Panc1 (cell line): ENCODE data around the gene EDEM1. TPM values are rescaled to one million over a fixed set of nuclear protein-coding genes. Genes with fewer than 3 reads are reported as not detected.

Experiments used
- ATAC-seq: fragments of 200-7000 bp; cut with Tn5 transposase; 2 replicates; pipeline ENCODE4 v1.9.1; 2020; ENCODE audit warnings: mild to moderate bottlenecking, moderate library complexity
- BruUV-seq: library from RNA; stranded (reverse); fragments of 400-500 nt; replicated peaks from 2 replicates; lab custom pipeline; 2021; lab: Mats Ljungman, UMichigan
- CTCF ChIA-PET: fragments of 300-600 bp; sonication (Branson Sonifier 250); formaldehyde crosslinking; loops from one replicate; lab custom pipeline; 2022; ENCODE audit warnings: antibody characterized with exemption; lab: Charles Lee
- POLR2A ChIA-PET: fragments of 300-600 bp; sonication (Branson Sonifier 250); formaldehyde crosslinking; loops from one replicate; lab custom pipeline; 2022; ENCODE audit warnings: antibody characterized with exemption; lab: Charles Lee
- DNase-seq: peaks from one replicate; pipeline ENCODE4 v3.0.0-alpha.2; 2010; ENCODE audit warnings: low read depth, low spot score
- H3K27ac ChIP-seq: 2 replicates; pipeline ENCODE4 v1.5.1; 2011; ENCODE audit warnings: mild to moderate bottlenecking, low read length, inconsistent platforms
- H3K27me3 ChIP-seq: fragments of 200-500 bp; sonication (Bioruptor generic); 2 replicates; pipeline ENCODE4 v1.6.0; 2014; ENCODE audit warnings: low read length, inconsistent platforms; ENCODE audit not compliant: control insufficient read depth, insufficient read depth
- H3K36me3 ChIP-seq: fragments of 200-500 bp; sonication (Bioruptor generic); 2 replicates; pipeline ENCODE4 v1.5.1; 2014; ENCODE audit warnings: inconsistent platforms, mild to moderate bottlenecking, low read length, moderate library complexity; ENCODE audit not compliant: control insufficient read depth, insufficient read depth
- H3K4me1 ChIP-seq: 2 replicates; pipeline ENCODE4 v1.5.1; 2011; ENCODE audit warnings: inconsistent platforms, mild to moderate bottlenecking, low read length, moderate library complexity; ENCODE audit not compliant: control insufficient read depth, insufficient read depth
- H3K4me3 ChIP-seq, 2 experiments: 2 replicates each; pipeline ENCODE4 v1.5.1; 2011 to 2012; ENCODE audit warnings: low read depth in 2 of 2, low read length in 2 of 2, mild to moderate bottlenecking in 2 of 2, inconsistent platforms in 1 of 2, moderate library complexity in 1 of 2
- H3K9me3 ChIP-seq: fragments of 200-500 bp; sonication (Bioruptor generic); 2 replicates; pipeline ENCODE4 v1.5.1; 2014; ENCODE audit warnings: low read depth, mild to moderate bottlenecking, inconsistent platforms, low read length, moderate library complexity; ENCODE audit not compliant: control insufficient read depth, insufficient read depth
- POLR2AphosphoS5 ChIP-seq: IDR thresholded peaks from 2 replicates; pipeline ENCODE4 v1.6.1; 2012; ENCODE audit warnings: mild to moderate bottlenecking, low read depth, low read length, moderate library complexity
- SIN3A ChIP-seq: IDR thresholded peaks from 2 replicates; pipeline ENCODE4 v1.6.1; 2012; ENCODE audit warnings: low read depth, mild to moderate bottlenecking, low read length, moderate library complexity, borderline replicate concordance; ENCODE audit not compliant: insufficient read depth
- TCF7L2 ChIP-seq: IDR thresholded peaks from 2 replicates; pipeline ENCODE4 v1.6.1; 2011; ENCODE audit warnings: mild to moderate bottlenecking, low read depth, low read length, inconsistent platforms
- in situ Hi-C: cut with HindIII; loops from 2 replicates; pipeline ENCODE4 v1.10.0; 2016; ENCODE audit warnings: low sequenced_read_pairs, low pct_unique_long_range_greater_than_20kb
- intact Hi-C: fragments of 100-400 bp; cut with micrococcal nuclease; formaldehyde crosslinking; loops from one replicate; pipeline ENCODE4 v1.10.0; 2022; ENCODE audit not compliant: unreplicated experiment
- total RNA-seq: library from RNA; stranded (reverse); gene quantifications from one replicate; pipeline ENCODE4 v1.2.1, GENCODE V29; 2021; ENCODE audit not compliant: unreplicated experiment
- TF ChIP-seq, protein P1 (sequence below), 2 experiments: IDR thresholded peaks; 2 replicates each; pipeline ENCODE4 v1.6.1; 2011 to 2012; ENCODE audit warnings: low read depth in 2 of 2, control low read depth in 1 of 2, low read length in 1 of 2, mild to moderate bottlenecking in 1 of 2, moderate library complexity in 1 of 2; ENCODE audit not compliant: insufficient read depth in 1 of 2
- TF ChIP-seq, protein P2 (sequence below): fragments of 450-650 bp; IDR thresholded peaks from 2 replicates; pipeline ENCODE4 v1.5.1; 2017; ENCODE audit warnings: mild to moderate bottlenecking

The EDEM1 gene
- total RNA-seq, 1 experiment from 2014 or later, result 44.6 TPM

DNA sequence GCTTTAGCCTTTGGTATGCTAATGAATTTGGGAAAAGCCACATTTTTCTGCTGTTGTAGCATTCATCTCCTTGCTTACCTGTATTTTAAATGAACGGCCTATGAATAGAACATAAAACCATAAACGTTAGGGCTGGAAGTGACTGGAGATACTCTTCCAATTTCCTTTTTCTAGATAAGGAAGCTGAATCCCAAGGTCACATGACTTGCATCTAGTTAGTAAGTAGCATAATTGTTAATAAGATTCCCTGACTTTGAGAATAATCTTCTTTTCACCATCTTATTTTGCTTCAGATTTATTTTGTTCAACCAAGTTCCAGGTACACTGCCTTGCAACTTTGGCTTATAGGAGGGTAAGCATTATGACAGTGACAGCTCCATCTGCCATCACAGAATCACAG lies 20.7 kb upstream of the EDEM1 start:
- CTCF ChIA-PET, result no interaction called here
- intact Hi-C loops, result no loop called here
- no peak overlapping the region for H3K27ac ChIP-seq
- H3K36me3 ChIP-seq, result no peaks in the 10 kb centered on the region; the same call in 1 of the 2 replicates
- POLR2A ChIA-PET, result no interaction called here
- no peak overlapping the region for H3K4me3 ChIP-seq
- H3K9me3 ChIP-seq, result no peaks in the 10 kb centered on the region
- no peaks in the 10 kb centered on the region for H3K27me3 ChIP-seq
- no TSS peak for BruUV-seq
- ATAC-seq (no peak), DNase-seq (no peak)
- in situ Hi-C loops, result no loop called here
- peaks cover 3% of the 10 kb centered on the region for H3K4me1 ChIP-seq
- TF ChIP-seq POLR2AphosphoS5 (no peak), TCF7L2 (no peak)

DNA sequence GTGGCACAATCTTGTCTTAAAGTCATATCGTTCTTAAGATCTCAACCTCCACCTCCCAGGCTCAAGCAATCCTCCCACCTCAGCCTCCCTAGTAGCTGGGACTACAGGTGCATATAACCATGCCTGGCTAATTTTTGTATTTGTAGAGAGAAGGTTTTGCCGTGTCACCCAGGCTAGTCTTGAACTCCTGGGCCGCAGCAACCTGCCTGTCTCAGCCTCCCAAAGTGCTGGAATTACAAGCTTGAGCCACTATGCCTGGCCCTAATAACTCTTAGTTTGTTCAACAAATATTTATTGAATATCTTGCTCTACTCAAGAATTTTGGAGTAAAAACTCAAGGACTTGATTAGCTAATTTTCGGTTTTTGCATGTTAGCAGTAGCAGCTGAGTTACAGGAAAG lies 19.4 kb upstream of the EDEM1 start:
- H3K4me1 ChIP-seq, result no peaks in the 10 kb centered on the region; the same call in 1 of the 2 replicates
- ATAC-seq, result no peak
- TF ChIP-seq SIN3A, result no peak
- TF ChIP-seq TCF7L2, result no peak
- TF ChIP-seq, protein P1, sequence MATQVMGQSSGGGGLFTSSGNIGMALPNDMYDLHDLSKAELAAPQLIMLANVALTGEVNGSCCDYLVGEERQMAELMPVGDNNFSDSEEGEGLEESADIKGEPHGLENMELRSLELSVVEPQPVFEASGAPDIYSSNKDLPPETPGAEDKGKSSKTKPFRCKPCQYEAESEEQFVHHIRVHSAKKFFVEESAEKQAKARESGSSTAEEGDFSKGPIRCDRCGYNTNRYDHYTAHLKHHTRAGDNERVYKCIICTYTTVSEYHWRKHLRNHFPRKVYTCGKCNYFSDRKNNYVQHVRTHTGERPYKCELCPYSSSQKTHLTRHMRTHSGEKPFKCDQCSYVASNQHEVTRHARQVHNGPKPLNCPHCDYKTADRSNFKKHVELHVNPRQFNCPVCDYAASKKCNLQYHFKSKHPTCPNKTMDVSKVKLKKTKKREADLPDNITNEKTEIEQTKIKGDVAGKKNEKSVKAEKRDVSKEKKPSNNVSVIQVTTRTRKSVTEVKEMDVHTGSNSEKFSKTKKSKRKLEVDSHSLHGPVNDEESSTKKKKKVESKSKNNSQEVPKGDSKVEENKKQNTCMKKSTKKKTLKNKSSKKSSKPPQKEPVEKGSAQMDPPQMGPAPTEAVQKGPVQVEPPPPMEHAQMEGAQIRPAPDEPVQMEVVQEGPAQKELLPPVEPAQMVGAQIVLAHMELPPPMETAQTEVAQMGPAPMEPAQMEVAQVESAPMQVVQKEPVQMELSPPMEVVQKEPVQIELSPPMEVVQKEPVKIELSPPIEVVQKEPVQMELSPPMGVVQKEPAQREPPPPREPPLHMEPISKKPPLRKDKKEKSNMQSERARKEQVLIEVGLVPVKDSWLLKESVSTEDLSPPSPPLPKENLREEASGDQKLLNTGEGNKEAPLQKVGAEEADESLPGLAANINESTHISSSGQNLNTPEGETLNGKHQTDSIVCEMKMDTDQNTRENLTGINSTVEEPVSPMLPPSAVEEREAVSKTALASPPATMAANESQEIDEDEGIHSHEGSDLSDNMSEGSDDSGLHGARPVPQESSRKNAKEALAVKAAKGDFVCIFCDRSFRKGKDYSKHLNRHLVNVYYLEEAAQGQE (IDR thresholded peaks at IDR 0.05; ENCODE audit: insufficient read depth in 1 of 2, low read depth in 2 of 2, low read length in 1 of 2), result no peak
- TF ChIP-seq POLR2AphosphoS5, result no peak
- TF ChIP-seq, protein P2, sequence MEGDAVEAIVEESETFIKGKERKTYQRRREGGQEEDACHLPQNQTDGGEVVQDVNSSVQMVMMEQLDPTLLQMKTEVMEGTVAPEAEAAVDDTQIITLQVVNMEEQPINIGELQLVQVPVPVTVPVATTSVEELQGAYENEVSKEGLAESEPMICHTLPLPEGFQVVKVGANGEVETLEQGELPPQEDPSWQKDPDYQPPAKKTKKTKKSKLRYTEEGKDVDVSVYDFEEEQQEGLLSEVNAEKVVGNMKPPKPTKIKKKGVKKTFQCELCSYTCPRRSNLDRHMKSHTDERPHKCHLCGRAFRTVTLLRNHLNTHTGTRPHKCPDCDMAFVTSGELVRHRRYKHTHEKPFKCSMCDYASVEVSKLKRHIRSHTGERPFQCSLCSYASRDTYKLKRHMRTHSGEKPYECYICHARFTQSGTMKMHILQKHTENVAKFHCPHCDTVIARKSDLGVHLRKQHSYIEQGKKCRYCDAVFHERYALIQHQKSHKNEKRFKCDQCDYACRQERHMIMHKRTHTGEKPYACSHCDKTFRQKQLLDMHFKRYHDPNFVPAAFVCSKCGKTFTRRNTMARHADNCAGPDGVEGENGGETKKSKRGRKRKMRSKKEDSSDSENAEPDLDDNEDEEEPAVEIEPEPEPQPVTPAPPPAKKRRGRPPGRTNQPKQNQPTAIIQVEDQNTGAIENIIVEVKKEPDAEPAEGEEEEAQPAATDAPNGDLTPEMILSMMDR, result no peak
- BruUV-seq, result no TSS peak
- intact Hi-C loops (no loop called here), in situ Hi-C loops (no loop called here)
- POLR2A ChIA-PET, result no interaction called here
- no peak for DNase-seq
- peaks cover 8% of the 10 kb centered on the region; the same call in 1 of the 2 replicates for H3K36me3 ChIP-seq
- H3K27ac ChIP-seq, result no peak overlapping the region
- CTCF ChIA-PET, result no interaction called here
- H3K27me3 ChIP-seq, result no peaks in the 10 kb centered on the region
- H3K9me3 ChIP-seq, result no peaks in the 10 kb centered on the region
- no peak overlapping the region for H3K4me3 ChIP-seq

DNA sequence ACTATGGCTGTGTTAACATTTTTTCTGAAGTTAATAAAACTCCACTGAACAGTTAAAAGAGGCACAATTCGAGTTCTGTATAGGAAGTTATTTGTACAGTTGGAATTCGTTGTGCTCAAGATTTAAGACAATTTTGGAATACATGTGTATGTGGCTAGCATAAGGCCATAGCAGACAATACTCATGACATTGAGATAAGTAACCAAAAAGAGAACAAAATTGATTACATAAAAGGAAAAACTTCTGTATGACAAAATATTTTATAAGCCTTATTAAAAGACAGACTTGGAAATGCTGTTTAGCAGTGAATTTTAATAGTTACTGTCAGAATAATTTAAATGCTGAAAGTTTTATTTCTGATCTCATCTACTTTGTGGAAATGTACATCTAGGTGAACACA lies 17.7 kb upstream of the EDEM1 start:
- no peak for DNase-seq
- Histone ChIP-seq H3K27me3 (no peaks in the 10 kb centered on the region), H3K9me3 (no peaks in the 10 kb centered on the region), H3K4me3 (no peak overlapping the region), H3K4me1 (no peaks in the 10 kb centered on the region; the same call in 1 of the 2 replicates), H3K27ac (no peak overlapping the region), H3K36me3 (peaks cover 10% of the 10 kb centered on the region; the same call in 1 of the 2 replicates)
- in situ Hi-C loops, result no loop called here
- BruUV-seq, result no TSS peak
- POLR2A ChIA-PET, result no interaction called here
- TF ChIP-seq TCF7L2, result no peak
- TF ChIP-seq, protein P1 (IDR thresholded peaks at IDR 0.05; ENCODE audit: insufficient read depth in 1 of 2, low read depth in 2 of 2, low read length in 1 of 2), result no peak
- CTCF ChIA-PET, result no interaction called here
- intact Hi-C loops, result no loop called here
- ATAC-seq, result no peak
